ENCODE measurements around the gene NGF.

DNA sequence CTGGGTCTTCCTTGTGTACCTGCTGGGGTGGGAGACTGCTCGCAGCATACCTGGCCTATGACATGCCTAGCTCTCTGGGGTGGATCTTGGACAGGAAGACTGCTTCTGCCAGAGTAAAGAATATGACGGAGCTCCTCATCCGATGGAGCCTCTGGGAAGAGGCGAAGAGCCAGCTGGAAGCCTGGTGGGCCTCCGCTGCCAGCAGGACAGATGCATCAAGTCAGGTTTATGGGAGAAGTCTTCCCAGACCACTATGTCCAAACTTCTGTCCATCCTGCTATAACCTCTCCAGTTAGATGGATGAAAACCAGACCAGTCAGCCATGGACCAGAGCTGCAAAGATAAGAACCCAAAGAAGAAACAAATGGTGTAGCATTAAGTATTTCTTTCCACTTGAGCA, 27.7 kb upstream of the NGF start:
- TF ChIP-seq, protein P1, sequence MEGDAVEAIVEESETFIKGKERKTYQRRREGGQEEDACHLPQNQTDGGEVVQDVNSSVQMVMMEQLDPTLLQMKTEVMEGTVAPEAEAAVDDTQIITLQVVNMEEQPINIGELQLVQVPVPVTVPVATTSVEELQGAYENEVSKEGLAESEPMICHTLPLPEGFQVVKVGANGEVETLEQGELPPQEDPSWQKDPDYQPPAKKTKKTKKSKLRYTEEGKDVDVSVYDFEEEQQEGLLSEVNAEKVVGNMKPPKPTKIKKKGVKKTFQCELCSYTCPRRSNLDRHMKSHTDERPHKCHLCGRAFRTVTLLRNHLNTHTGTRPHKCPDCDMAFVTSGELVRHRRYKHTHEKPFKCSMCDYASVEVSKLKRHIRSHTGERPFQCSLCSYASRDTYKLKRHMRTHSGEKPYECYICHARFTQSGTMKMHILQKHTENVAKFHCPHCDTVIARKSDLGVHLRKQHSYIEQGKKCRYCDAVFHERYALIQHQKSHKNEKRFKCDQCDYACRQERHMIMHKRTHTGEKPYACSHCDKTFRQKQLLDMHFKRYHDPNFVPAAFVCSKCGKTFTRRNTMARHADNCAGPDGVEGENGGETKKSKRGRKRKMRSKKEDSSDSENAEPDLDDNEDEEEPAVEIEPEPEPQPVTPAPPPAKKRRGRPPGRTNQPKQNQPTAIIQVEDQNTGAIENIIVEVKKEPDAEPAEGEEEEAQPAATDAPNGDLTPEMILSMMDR (conservative IDR thresholded peaks at IDR 0.05; ENCODE audit: low read depth, low read length), result no peak
- no peak for TF ChIP-seq EZH2 (IDR thresholded peaks at IDR 0.05; ENCODE audit: borderline replicate concordance, low read depth, low read length, poor library complexity, severe bottlenecking)

Data from A673 (cell line).